GM21447 (cell line): ENCODE results near the gene ABCC1.
"Not testable (repeated sequence)": the region's sequence is repeated elsewhere in the genome, so short reads cannot be mapped to it uniquely, and the experiment has no call there.

Experiments used
- ATAC-seq: cut with Tn5 transposase; IDR thresholded peaks from one replicate; pipeline ENCODE4 v1.9.1; 2021; ENCODE audit not compliant: unreplicated experiment

The ABCC1 gene

DNA sequence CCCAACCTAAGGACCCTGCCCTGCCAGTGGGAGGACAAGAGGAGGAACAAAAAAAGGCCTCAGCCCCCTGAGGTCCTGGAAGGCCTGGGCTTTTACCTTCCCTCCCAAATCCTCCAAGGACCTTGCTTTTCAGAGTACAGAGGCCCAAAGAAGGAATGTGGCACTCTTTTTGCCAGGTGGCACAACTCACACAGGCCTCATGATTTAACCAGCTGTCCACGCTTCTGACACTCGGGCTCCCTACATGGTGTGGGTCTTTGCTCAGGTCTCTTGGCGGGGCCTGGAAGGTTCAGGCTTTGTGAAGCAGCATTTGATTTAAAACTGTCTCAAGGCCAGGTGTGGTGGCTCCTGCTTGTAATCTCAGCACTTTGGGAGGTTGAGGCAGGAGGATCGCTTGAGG is 153.3 kb downstream of the ABCC1 start:
- no peak for ATAC-seq

- ATAC-seq: not testable (repeated sequence)
Observed at GRCh38 chr16:16104132-16104803, 154.9 kb downstream of the ABCC1 start.

- ATAC-seq: not testable (repeated sequence)
Observed at GRCh38 chr16:16104804-16105141, 155.4 kb downstream of the ABCC1 start.

DNA sequence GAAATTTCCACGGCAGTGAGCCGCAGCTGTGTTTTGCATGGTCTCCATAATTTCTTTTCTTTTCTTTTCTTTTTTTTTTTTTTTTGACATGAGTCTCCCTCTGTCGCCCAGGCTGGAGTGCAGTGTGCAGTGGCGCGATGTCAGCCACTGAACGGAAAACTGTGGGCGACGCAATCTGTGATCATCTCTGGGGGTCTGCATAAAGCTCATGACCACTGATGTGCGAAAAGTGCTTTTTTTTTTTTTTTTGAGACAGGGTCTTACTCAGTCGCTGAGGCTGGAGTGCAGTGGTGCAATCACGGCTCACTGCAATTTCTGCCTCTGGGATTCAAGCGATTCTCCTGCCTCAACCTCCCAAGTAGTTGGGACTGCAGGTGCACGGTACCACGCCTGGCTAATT is 156.2 kb downstream of the ABCC1 start:
- ATAC-seq: no peak

DNA sequence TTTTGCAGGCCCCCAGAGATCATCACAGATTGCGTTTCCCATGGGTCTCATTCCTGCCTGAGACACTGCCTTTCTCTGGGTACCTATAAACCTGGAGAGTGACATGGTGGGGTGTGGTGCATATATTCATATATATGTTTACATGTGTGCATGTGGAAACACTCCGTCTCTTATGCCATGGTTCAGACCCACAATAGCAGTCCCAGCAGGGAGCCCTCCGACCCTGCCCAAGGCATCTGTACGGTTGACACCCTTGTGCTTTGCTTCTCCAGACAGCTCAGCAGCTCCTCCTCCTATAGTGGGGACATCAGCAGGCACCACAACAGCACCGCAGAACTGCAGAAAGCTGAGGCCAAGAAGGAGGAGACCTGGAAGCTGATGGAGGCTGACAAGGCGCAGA is 157.1 kb downstream of the ABCC1 start:
- ATAC-seq: no peak

- no peak for ATAC-seq
Observed at GRCh38 chr16:16107839-16108238, 158.4 kb downstream of the ABCC1 start.

DNA sequence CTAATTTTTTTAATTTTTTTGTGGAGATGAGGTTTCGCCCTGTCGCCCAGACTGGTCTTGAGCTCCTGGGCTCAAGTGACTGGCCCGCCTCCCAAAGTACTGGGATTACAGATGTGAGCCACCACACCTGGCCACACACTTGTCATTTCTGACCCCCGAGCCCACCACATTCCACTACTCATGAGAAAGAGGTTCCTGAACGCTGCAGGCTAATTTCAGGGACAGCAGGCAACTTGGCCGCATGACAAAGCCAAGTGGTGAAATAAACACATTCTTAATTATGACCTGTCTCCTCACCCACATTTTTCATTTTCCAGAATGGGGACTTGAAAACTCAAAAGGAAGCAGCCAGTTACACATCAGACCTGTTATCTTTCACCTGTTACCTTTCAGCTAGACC is 159.3 kb downstream of the ABCC1 start:
- no peak for ATAC-seq

DNA sequence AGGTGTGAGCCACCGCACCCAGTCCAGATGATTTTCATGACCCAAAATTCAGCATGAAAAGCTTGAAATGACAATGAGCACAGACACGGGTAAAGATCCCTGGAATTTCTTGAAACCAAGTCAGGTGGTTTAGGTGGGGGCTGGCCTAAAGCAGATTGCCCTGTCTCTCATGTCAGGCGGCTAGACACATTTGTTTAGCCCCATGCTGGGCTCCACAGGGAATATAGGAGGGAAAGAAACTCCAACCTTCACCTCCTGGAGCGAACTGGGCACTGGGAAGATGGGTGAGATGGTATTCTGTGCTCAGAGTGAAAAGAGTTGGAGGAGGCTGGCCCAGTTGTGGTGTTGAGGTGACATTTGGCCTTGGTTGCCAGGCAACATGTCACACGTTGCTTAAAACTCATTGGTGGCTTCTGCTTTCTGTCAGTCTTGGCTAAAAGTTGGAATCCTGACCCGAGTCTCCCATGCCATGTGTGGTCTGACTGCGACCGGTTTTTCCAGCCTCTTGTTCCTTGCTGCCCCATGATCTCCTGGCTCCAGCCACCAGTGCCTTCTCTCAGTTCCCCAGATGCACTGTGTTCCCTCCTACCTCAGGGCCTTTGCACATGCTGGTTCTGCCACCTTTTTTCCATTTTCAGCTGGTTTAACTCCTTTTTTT is 160.2 kb downstream of the ABCC1 start:
- no peak for ATAC-seq

DNA sequence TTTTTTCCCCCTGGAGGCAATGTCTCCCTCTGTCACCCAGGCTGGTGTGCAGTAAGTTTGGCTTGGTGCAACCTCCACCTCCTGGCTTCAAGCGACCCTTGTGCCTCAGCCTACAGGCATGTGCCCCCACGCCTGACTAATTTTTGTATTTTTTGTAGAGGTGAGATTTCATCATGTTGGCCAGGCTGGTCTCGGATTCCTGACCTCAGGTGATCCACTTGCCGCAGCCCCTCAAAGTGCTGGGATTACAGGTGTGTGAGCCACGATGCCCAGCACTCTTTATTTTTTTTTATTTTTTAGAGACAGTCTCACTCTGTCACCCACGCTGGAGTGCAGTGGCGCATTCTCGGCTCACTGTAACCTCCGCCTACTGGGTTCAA is 160.7 kb downstream of the ABCC1 start:
- no peak for ATAC-seq

DNA sequence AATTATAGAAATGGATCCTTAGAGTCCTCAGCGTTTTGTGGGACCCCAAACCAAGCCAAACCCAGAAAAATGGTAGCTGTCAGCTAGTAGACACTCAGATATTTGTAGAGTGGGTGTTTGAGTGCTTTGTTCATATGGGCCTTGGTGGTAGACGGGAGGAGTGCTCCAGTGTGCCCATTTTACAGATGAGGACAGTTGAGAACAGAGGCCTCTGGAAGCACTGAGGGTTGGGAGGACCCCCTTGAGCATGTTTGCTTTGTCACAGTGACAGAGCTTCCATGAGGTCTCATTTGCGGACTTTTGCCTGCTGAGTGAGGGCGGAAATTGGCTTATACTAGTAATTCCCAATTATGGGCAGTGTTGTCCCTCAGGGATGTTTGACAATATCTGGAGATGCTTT is 162.2 kb downstream of the ABCC1 start:
- ATAC-seq: no peak

DNA sequence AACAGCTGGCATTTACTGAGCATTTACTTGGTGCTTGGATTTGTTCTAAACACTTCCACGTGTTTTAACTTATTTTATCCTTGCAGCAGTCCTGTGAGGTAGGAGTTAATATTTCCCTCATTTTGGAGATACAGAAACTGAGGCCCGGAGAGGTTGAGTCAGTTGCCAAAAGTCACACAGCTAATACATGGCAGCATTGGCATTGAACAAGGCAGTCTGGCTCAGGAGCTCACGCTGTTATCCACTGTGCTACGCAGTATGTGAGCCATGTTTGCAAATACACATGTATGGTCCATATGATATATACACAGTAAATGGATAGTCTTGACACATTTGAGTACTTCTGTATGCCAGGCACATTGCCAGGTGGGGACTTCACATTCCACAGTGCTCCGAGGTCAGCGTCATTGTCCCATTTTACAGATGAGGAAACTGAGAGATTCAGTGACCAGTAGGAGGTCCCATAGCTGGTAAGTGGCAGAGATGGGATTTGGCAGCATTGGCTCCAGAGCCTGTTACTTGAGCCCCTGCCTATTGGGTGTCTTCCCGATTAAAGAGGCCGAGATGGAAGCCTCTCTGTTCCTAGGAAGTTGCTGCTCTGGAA is 163.1 kb downstream of the ABCC1 start:
- ATAC-seq: no peak

DNA sequence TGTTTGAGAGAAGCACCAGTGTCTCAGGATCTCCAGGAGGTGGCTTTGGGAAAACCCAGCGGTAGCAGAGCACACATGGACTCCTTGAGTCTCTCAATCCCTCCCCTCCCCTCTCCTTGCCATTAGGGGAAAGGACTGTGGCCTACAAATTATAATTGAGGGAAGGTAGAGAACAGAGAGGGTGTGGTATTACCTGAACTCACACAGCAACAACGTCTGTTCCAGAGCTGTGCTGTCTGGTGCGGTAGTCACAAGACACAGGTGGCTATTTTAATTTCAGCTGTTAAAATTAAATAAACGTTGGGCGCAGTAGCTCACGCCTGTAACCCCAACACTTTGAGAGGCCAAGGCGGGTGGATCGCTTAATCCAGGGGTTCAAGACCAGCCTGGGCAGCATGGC is 163.7 kb downstream of the ABCC1 start:
- no peak for ATAC-seq

DNA sequence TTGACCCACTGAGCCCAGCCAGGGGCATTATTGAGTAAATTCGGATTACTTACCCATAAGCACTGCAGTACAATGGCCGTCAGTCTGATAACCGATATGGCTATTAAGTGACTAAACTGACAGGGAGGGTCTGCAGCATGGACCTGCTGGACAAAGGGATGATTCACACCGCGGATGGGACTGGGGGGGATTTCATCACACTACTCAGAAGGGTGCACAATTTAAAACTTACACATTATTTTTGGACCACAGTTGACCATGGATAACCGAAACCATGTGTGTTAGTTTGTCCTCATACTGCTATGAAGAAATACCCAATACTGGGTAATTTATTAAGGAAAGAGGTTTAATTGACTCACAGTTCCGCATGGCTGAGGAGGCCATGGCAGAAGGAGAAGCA is 167.4 kb downstream of the ABCC1 start:
- no peak for ATAC-seq

DNA sequence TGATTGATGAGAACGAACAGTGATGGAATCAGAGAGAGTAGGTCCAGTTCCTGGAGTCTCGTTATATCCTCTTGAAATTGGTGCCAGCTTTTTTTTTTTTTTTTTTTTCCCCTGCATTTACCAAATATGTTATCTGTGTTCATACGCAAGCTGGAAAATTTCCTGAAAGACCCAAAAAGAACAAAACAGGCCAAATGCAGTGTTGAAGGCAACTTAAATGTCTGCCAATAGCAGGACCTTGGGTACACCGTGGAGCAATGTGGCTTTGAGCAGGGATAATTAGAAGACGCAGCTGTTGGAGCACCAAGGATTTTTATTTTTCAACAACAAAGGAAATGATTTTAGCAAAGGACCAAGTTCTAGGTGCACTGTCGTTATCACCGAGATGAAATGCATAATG is 168.9 kb downstream of the ABCC1 start:
- no peak for ATAC-seq

DNA sequence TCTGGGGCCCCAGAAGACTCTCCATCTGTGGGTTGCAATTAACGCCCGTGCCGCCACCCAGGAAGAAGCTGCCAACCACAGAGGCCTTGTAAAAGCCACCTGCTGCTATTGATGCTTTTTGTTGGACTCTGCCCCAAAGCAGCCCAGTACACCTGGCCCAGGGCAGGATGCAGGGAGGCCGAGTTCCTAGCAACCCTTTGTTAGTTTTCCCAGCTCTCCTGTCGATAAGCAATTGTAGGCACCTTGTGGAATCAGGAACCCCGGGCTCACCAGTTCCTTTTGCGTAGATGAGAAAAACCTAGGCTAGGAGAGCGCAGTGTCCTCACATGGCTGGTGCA is 170.6 kb downstream of the ABCC1 start:
- ATAC-seq: no peak

GRCh38 chr16:16120382-16121184 is 171.2 kb downstream of the ABCC1 start:
- ATAC-seq: no peak

DNA sequence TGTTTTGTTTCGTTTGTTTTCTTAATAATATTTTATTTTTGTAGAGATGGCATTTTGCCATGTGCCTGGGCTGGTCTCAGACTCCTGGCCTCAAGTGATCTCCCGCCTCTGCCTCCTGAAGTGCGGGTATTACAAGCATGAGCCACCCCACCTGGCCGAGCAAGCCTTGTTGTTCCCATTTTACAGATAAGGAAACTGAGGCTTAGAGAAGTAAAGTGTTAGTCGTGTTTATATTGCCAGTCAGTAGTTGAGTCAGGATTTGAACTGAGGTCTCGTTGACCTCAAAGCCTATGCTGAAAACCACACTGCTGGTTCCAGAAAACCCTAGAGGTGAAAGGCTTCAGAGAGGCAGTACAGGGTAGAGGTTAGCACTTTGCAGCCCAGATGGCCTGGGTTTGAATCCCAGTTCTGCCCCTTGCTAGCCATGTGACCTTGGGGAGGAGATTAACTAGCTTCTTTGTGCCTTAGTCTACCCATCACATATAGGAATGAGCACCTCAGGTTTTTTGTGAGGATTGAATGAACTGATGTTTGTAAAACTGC is 171.8 kb downstream of the ABCC1 start:
- ATAC-seq: no peak

DNA sequence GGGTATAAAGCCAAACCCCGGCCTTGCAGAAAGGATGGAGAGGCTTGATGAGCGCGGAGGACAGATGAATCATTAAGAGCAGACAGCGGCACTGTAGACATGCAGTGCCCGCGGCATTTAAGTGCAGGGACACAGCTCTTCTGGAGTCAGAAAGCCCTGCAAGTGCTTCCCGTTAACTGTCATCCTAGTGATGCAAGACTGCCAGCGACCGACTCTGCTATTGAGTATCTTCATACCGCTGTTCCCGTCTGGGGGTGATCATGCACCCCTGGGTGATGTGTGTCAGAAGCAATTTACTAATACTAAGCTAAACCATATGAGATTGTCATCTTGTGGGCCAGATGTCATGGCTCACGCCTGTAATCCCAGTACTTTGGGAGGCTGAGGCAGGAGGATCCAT is 172.8 kb downstream of the ABCC1 start:
- no peak for ATAC-seq

GRCh38 chr16:16124438-16124837 is 175.0 kb downstream of the ABCC1 start:
- ATAC-seq: no peak

GRCh38 chr16:16124974-16125373 is 175.6 kb downstream of the ABCC1 start:
- ATAC-seq: no peak

GRCh38 chr16:16126896-16127295 is 177.5 kb downstream of the ABCC1 start:
- no peak for ATAC-seq
